WTC11 (cell line): Measurements from ENCODE around the gene PNP. TPM values are rescaled to one million over a fixed set of nuclear protein-coding genes. Genes with fewer than 3 reads are reported as not detected.

ENCODE experiments used
- ELF4 ChIP-seq: sonication (generic); formaldehyde crosslinking; IDR thresholded peaks from 2 replicates; pipeline ENCODE4 v1.8.1; 2022; ENCODE audit warnings: low read depth, mild to moderate bottlenecking, moderate library complexity, missing genetic modification reagents
- FOXJ3 ChIP-seq: sonication (generic); formaldehyde crosslinking; IDR thresholded peaks from 2 replicates; pipeline ENCODE4 v1.9.0; 2021; ENCODE audit warnings: missing genetic modification reagents, mild to moderate bottlenecking, borderline replicate concordance
- SMAD3 ChIP-seq: sonication (generic); formaldehyde crosslinking; IDR thresholded peaks from 2 replicates; pipeline ENCODE4 v1.8.0; 2022; ENCODE audit warnings: missing genetic modification reagents, mild to moderate bottlenecking, borderline replicate concordance
- ZNF423 ChIP-seq: fragments of 250-450 bp; sonication (Bioruptor Pico); IDR thresholded peaks from 2 replicates; pipeline ENCODE4 v2.1.2; 2022; ENCODE audit warnings: mild to moderate bottlenecking, moderate library complexity
- total RNA-seq: library from RNA; stranded (reverse); gene quantifications from 3 replicates; pipeline ENCODE4 v1.2.3, GENCODE V29; 2021
- TF ChIP-seq, protein P1 (sequence below): fragments of 250-450 bp; sonication (Bioruptor Pico); IDR thresholded peaks from 2 replicates; pipeline ENCODE4 v1.9.0; 2021; ENCODE audit warnings: moderate library complexity, mild to moderate bottlenecking, inconsistent platforms, borderline replicate concordance
- TF ChIP-seq, protein P2 (sequence below): sonication (generic); formaldehyde crosslinking; IDR thresholded peaks from 2 replicates; pipeline ENCODE4 v1.8.0; 2022; ENCODE audit warnings: mild to moderate bottlenecking, missing genetic modification reagents
- TF ChIP-seq, protein P3 (sequence below): sonication (generic); formaldehyde crosslinking; IDR thresholded peaks from 2 replicates; pipeline ENCODE4 v1.8.1; 2023; ENCODE audit warnings: mild to moderate bottlenecking, missing genetic modification reagents

The PNP gene
- total RNA-seq, 1 experiment from 2014 or later, result 95.8 TPM

DNA sequence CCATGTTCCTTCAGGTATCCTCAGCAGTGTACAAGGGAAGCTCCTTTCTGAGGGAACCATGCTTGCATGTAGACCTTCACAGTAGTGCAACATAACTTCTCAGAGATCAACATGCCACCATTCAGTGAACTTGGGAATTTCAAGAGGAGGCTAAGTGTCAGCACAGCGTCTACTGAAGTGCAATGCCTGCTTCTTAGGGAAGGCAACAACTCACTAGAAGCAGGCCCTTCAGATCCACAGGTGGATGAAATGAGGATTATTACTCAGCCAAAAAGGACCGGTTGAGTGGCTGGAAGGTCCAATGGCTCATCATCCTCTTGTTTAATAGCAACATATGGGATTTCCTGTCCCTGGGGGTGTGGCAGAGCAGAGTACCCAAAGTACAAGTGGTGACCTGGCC lies 54.8 kb downstream of the PNP start (continued):
- TF ChIP-seq, protein P1, sequence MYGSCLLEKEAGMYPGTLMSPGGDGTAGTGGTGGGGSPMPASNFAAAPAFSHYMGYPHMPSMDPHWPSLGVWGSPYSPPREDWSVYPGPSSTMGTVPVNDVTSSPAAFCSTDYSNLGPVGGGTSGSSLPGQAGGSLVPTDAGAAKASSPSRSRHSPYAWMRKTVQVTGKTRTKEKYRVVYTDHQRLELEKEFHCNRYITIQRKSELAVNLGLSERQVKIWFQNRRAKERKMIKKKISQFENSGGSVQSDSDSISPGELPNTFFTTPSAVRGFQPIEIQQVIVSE (CRISPR knock-in tag), result no peak
- TF ChIP-seq, protein P2, sequence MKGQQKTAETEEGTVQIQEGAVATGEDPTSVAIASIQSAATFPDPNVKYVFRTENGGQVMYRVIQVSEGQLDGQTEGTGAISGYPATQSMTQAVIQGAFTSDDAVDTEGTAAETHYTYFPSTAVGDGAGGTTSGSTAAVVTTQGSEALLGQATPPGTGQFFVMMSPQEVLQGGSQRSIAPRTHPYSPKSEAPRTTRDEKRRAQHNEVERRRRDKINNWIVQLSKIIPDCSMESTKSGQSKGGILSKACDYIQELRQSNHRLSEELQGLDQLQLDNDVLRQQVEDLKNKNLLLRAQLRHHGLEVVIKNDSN (CRISPR knock-in tag), result no peak
- TF ChIP-seq ELF4 (CRISPR knock-in tag) (no peak), FOXJ3 (no peak), SMAD3 (CRISPR knock-in tag) (no peak), ZNF423 (CRISPR knock-in tag) (no peak)
- TF ChIP-seq, protein P3, sequence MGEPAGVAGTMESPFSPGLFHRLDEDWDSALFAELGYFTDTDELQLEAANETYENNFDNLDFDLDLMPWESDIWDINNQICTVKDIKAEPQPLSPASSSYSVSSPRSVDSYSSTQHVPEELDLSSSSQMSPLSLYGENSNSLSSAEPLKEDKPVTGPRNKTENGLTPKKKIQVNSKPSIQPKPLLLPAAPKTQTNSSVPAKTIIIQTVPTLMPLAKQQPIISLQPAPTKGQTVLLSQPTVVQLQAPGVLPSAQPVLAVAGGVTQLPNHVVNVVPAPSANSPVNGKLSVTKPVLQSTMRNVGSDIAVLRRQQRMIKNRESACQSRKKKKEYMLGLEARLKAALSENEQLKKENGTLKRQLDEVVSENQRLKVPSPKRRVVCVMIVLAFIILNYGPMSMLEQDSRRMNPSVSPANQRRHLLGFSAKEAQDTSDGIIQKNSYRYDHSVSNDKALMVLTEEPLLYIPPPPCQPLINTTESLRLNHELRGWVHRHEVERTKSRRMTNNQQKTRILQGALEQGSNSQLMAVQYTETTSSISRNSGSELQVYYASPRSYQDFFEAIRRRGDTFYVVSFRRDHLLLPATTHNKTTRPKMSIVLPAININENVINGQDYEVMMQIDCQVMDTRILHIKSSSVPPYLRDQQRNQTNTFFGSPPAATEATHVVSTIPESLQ, result no peak

Other genes with a start within 250 kb of the PNP start
- gene OR11H6, start 245.7 kb upstream of the PNP start, total RNA-seq, result not detected in 3 replicates
- not detected in 3 replicates for gene OR11H7, start 240.4 kb upstream of the PNP start, total RNA-seq
- not detected in 3 replicates for gene OR11H4, start 230.1 kb upstream of the PNP start, total RNA-seq
- 15.9 to 19.2 TPM (median 18.1 TPM) in 3 replicates for gene TTC5, start 163.5 kb upstream of the PNP start, total RNA-seq
- 149 to 155 TPM (median 151 TPM) in 3 replicates for gene CCNB1IP1, start 136.1 kb upstream of the PNP start, total RNA-seq
- 34.5 to 37.1 TPM (median 36.8 TPM) in 3 replicates for gene PARP2, start 125.8 kb upstream of the PNP start, total RNA-seq
- 16.0 to 19.4 TPM (median 18.8 TPM) in 3 replicates for gene TEP1, start 55.9 kb upstream of the PNP start, total RNA-seq
- gene KLHL33, start 33.2 kb upstream of the PNP start, total RNA-seq, result 0.07 to 0.18 TPM (median 0.17 TPM) in 3 replicates
- gene OSGEP, start 14.6 kb upstream of the PNP start, total RNA-seq, result 33.3 to 40.0 TPM (median 37.3 TPM) in 3 replicates
- 299 to 324 TPM (median 308 TPM) in 3 replicates for gene APEX1, start 14.2 kb upstream of the PNP start, total RNA-seq
- 28.3 to 34.1 TPM (median 29.7 TPM) in 3 replicates for gene PIP4P1, start 8.0 kb upstream of the PNP start, total RNA-seq
- 0.82 to 1.2 TPM (median 1.0 TPM) in 3 replicates for gene RNASE10, start 36.1 kb downstream of the PNP start, total RNA-seq
- 0.14 TPM in 1 of 3 replicates, not detected in the others for gene RNASE9, start 91.6 kb downstream of the PNP start, total RNA-seq
- gene RNASE11, start 118.6 kb downstream of the PNP start, total RNA-seq, result not detected in 3 replicates
- not detected in 3 replicates for gene RNASE12, start 122.0 kb downstream of the PNP start, total RNA-seq
- not detected in 3 replicates for gene OR6S1, start 172.3 kb downstream of the PNP start, total RNA-seq
- gene RNASE4, start 215.2 kb downstream of the PNP start, total RNA-seq, result 1.0 to 2.8 TPM (median 2.4 TPM) in 3 replicates
- gene ANG, start 219.4 kb downstream of the PNP start, total RNA-seq, result 4.8 to 5.2 TPM (median 4.9 TPM) in 3 replicates